Memory B cell (primary cell): ENCODE measurements around the gene LSAMP.

ENCODE experiments used
- ATAC-seq: fragments of 150-1000 bp; cut with Tn5 transposase; 2 replicates; pipeline ENCODE4 v1.10.0; 2021; ENCODE audit warnings: low read depth, mild to moderate bottlenecking, moderate library complexity
- DNase-seq, 2 donors: peaks; one replicate each; pipeline ENCODE4 v3.0.0; 2022; ENCODE audit warnings: low spot score in 2 of 2
- H3K27ac Mint-ChIP-seq: one replicate; pipeline ENCODE4 v1.8.0; 2022; ENCODE audit warnings: mild to moderate bottlenecking, moderate library complexity, mixed read lengths
- H3K27me3 Mint-ChIP-seq: one replicate; pipeline ENCODE4 v1.8.0; 2022; ENCODE audit warnings: mixed read lengths
- H3K36me3 Mint-ChIP-seq: one replicate; pipeline ENCODE4 v1.8.0; 2022; ENCODE audit warnings: mild to moderate bottlenecking, mixed read lengths
- H3K4me1 Mint-ChIP-seq: one replicate; pipeline ENCODE4 v1.8.0; 2022; ENCODE audit warnings: mixed read lengths
- H3K4me3 Mint-ChIP-seq: one replicate; pipeline ENCODE4 v1.8.0; 2022; ENCODE audit warnings: mild to moderate bottlenecking, moderate library complexity, mixed read lengths
- H3K9me3 Mint-ChIP-seq: one replicate; pipeline ENCODE4 v1.8.0; 2022; ENCODE audit warnings: mixed read lengths

The LSAMP gene

DNA sequence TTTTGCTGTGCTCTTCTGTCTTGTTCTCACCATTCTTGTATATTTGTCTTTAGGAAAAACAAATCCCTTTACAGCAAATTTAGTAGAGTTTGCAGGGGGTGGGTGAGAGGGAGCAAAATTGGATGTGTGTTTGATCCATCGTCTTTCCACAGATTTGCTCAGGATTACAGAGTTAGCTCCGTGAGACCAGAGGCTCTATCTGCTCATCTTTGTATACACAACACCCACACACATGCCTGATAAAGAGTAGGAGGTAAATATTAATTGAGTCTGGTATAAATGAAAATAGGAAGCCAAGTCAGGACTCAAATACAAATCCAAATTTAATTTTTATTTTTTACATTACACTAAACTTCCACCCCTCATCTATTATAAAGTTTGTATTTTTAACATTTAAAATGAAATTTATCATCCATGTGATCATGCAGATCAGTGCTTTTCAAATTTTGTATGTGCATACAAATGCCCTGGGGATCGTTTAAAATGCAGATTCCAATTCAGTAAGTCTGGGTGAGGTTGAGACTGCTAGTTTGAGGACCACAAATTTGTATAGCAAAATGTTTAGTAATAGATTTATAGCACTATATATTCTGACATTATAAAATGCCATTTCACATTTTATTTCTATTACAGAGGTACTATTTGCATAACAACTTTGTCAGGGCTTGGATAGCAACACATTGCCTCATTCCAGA is 326.7 kb downstream of the LSAMP start:
- no peak for ATAC-seq
- no peak overlapping the region for H3K4me3 Mint-ChIP-seq
- H3K27me3 Mint-ChIP-seq: no peaks in the 10 kb centered on the region
- no peak overlapping the region for H3K27ac Mint-ChIP-seq
- no peak for DNase-seq
- no peaks in the 10 kb centered on the region for H3K9me3 Mint-ChIP-seq
- H3K36me3 Mint-ChIP-seq: no peaks in the 10 kb centered on the region
- no peaks in the 10 kb centered on the region for H3K4me1 Mint-ChIP-seq

DNA sequence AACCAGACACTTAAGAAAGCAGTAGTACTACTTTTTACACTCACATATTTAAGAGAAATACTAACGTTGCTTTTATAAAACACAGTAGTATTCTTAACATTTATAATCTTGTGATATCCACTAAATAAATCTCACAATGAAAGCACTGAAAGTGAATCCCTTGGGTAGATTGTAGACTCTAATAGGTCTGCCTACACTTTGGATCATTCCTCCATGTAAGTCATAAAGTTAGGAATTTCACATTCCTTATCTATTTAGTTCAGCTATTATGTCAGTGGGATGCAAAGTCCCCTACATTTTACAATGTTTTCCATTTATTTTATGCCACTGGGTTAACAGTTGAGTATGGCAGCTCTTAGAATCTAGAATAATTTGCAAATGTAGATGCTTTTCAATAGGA is 330.7 kb downstream of the LSAMP start:
- DNase-seq: no peak
- Mint-ChIP-seq H3K36me3 (no peaks in the 10 kb centered on the region), H3K9me3 (no peaks in the 10 kb centered on the region), H3K27me3 (no peaks in the 10 kb centered on the region), H3K4me3 (no peak overlapping the region), H3K27ac (no peak overlapping the region), H3K4me1 (no peaks in the 10 kb centered on the region)
- no peak for ATAC-seq

DNA sequence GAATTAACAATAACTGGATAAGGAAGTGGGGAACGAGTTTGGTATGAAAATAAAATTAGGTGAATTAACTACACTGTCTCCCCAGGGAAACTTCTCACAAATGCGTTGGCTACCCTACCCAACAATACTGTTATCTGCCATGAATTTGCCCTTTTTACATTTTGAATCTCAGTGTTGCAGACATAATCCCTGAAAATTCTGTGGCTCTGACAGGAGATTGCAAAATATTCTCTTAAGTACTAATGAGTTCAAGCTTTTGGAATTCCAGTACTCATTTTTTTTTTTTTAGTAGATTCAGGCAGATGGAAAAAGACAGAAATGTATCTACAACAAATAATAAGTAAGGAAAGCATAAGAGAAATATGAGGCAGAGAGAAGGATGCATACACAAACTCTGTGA is 332.6 kb downstream of the LSAMP start:
- Mint-ChIP-seq H3K4me3 (no peak overlapping the region), H3K9me3 (no peaks in the 10 kb centered on the region), H3K27ac (no peak overlapping the region), H3K36me3 (no peaks in the 10 kb centered on the region), H3K27me3 (peaks cover 2% of the 10 kb centered on the region), H3K4me1 (no peaks in the 10 kb centered on the region)
- ATAC-seq (no peak), DNase-seq (no peak)

DNA sequence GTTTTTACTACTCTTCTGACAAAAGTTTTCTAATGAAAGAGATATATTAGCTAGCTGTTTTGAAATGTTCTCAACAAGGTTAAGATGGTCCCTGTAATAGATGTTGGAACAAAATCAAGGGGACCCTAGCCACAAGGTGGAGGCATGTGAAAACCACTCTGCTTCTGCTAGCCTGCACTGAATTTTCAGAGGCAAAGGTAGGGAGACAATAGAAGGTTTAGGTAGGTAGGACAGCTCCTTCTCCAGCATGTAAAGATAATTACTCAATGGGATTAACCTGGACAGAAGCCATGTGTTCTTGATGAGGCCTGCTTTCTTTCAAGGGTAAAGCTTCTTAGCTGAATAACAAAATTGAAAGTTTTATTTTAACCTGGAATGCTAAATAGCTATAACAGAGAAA is 333.5 kb downstream of the LSAMP start:
- H3K4me1 Mint-ChIP-seq: no peaks in the 10 kb centered on the region
- H3K27ac Mint-ChIP-seq: no peak overlapping the region
- peaks cover 2% of the 10 kb centered on the region for H3K27me3 Mint-ChIP-seq
- H3K4me3 Mint-ChIP-seq: no peak overlapping the region
- DNase-seq: no peak
- no peaks in the 10 kb centered on the region for H3K9me3 Mint-ChIP-seq
- no peaks in the 10 kb centered on the region for H3K36me3 Mint-ChIP-seq
- no peak for ATAC-seq

DNA sequence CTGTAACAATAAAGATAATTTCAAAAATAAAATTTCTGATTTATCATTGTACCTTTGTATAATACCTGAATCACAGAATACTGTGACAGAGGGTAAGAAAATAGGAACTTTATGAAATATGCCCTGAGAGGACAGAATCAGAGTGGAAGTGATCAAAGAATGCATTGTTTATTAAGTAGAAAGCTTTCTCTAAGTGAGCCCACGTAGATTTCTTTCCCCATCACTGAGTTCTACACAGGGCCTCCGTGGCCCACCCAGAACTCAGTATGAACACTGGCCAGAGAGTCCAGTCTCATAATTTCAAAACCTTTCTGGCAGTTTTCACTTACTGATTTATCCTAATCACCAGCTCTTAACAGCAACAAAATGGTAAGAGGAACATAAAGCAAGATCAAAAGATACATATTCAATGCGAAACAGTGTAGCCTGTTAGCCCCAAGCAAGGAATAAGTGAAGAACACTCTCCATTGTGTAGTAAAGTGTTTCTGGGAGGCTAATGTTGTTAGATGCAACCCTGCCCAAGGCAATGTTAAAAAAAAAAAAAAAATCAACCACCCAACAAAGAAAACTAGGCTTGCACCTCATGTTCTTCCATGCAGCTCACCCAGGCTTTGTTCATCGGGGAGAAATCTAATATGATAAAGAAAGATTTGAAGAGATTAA is 341.3 kb downstream of the LSAMP start:
- no peaks in the 10 kb centered on the region for H3K36me3 Mint-ChIP-seq
- H3K4me3 Mint-ChIP-seq: no peak overlapping the region
- H3K4me1 Mint-ChIP-seq: no peaks in the 10 kb centered on the region
- ATAC-seq (no peak), DNase-seq (no peak)
- H3K9me3 Mint-ChIP-seq: no peaks in the 10 kb centered on the region
- no peaks in the 10 kb centered on the region for H3K27me3 Mint-ChIP-seq
- H3K27ac Mint-ChIP-seq: no peak overlapping the region

DNA sequence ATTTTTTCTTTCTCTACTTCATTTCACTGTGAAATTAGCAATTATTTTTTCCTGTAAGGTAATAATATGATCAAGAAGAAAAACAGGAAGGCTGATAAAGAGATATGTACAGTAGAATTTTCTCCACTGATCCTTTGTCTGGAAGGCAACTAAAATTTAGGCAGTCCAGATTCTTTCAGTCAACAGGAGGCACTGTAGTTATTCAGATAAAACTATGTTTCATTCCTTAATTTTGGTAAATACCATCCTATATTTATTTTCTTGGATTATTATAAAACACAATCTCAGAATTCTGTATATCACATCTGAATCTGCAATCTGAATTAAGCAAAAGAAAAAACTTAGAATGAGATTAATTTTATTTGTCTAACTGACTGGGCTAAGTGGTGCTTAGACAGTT is 343.2 kb downstream of the LSAMP start:
- Mint-ChIP-seq H3K27me3 (no peaks in the 10 kb centered on the region), H3K36me3 (no peaks in the 10 kb centered on the region), H3K4me3 (no peak overlapping the region), H3K9me3 (no peaks in the 10 kb centered on the region), H3K27ac (no peak overlapping the region), H3K4me1 (no peaks in the 10 kb centered on the region)
- DNase-seq (no peak), ATAC-seq (no peak)

DNA sequence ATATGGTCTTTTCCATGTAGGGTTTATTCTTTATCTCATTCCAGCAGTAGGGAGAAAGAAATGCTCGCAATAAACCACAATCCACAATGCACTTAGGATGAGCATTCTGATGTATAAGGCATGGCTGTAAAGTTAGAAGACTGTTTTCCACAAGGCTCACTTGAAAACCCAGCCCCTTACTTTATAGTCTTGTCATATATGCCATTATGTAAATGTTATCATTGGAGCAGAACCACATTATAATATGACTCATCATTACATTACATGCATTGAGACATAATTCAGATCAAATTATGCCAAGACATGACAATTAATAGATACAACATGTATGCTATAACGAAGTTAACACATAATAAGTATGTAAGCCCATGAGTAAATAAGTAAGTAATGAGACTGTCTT is 348.1 kb downstream of the LSAMP start:
- DNase-seq (no peak), ATAC-seq (no peak)
- no peaks in the 10 kb centered on the region for H3K27me3 Mint-ChIP-seq
- no peak overlapping the region for H3K4me3 Mint-ChIP-seq
- no peak overlapping the region for H3K27ac Mint-ChIP-seq
- no peaks in the 10 kb centered on the region for H3K4me1 Mint-ChIP-seq
- no peaks in the 10 kb centered on the region for H3K36me3 Mint-ChIP-seq
- no peaks in the 10 kb centered on the region for H3K9me3 Mint-ChIP-seq

- DNase-seq: no peak
- no peak overlapping the region for H3K4me3 Mint-ChIP-seq
- H3K36me3 Mint-ChIP-seq: no peaks in the 10 kb centered on the region
- peaks cover 2% of the 10 kb centered on the region for H3K9me3 Mint-ChIP-seq
- H3K4me1 Mint-ChIP-seq: no peaks in the 10 kb centered on the region
- no peak overlapping the region for H3K27ac Mint-ChIP-seq
- ATAC-seq: no peak
- no peaks in the 10 kb centered on the region for H3K27me3 Mint-ChIP-seq
Measured at GRCh38 chr3:116096631-116097030, 348.7 kb downstream of the LSAMP start.

DNA sequence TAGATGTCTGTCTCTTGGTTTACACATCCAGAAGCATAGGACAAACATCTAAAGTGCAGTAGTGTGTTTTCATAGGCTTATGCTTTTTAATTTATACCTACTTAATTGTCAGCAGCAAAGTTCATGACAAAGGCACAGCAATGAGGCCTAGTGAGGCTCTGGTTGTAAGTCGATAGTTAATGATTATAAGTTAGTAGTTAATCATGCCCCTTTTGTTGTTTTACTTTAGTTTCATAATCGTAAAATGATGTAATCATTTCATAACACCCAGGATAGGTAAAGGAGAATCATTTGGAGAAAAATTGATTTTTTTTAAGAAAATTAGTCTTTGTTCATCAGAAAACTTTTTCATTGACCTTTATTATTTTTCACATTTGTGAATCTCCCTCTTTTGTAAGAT is 351.9 kb downstream of the LSAMP start:
- DNase-seq (no peak), ATAC-seq (no peak)
- H3K36me3 Mint-ChIP-seq: no peaks in the 10 kb centered on the region
- peaks cover 5% of the 10 kb centered on the region for H3K9me3 Mint-ChIP-seq
- no peaks in the 10 kb centered on the region for H3K27me3 Mint-ChIP-seq
- no peaks in the 10 kb centered on the region for H3K4me1 Mint-ChIP-seq
- no peak overlapping the region for H3K4me3 Mint-ChIP-seq
- no peak overlapping the region for H3K27ac Mint-ChIP-seq

DNA sequence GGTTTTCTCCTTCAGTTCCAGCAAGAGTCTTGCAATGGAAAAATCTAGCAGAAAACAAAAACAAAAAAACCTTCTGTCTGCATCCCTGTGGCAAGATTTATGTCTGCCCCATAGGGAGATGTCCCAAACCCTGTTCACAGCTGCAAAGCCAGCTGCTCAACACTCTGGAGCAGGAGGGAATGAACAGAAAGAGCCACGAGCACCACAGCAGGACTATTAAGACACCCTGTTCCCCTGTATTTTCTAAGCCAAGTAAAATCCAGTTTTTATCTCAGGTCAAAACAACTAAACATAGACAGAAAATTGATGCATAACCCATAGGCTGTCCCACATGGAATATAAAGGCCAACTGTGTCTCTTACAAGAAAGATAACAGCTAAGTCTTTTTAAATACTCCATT is 357.9 kb downstream of the LSAMP start:
- peaks cover 5% of the 10 kb centered on the region for H3K9me3 Mint-ChIP-seq
- no peaks in the 10 kb centered on the region for H3K27me3 Mint-ChIP-seq
- H3K27ac Mint-ChIP-seq: no peak overlapping the region
- ATAC-seq (no peak), DNase-seq (no peak)
- no peak overlapping the region for H3K4me3 Mint-ChIP-seq
- no peaks in the 10 kb centered on the region for H3K4me1 Mint-ChIP-seq
- H3K36me3 Mint-ChIP-seq: no peaks in the 10 kb centered on the region

DNA sequence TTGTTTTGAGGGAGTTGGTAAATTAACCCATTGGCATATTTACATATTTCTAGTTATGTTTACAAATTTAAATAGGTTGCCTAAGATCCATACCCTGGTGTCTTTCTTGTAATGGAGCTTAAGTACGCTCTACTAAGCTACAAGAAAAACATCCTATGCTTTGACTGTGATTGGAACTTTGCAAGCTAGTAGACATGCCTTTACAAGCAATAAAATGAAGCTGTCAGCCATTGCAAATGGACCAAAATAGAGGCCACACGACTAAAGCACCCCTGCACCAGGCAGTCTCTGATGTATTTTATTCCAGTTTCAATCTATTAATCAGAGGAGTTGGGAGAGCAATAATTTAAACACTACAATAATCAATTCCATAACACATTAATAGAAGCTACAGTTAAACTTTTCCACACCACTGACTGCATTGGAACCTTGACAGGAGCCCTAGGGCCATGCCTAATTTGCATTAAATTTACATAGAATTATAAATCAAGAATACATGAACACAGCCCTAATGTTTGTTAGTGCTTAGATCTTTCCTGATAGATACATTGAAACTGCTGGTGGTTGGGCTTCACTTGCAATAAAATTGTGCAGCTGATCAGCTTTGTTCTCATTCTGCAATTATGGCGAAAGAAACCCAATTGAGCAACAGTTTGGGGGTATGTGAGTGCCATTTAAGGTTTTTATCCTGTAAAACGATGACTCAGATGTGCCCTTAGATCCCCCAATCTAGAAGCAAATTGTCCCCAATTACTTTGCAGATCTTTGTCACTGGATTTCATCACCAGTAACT is 360.1 kb downstream of the LSAMP start:
- no peaks in the 10 kb centered on the region for H3K4me1 Mint-ChIP-seq
- peaks cover 1% of the 10 kb centered on the region for H3K27me3 Mint-ChIP-seq
- no peaks in the 10 kb centered on the region for H3K9me3 Mint-ChIP-seq
- no peak overlapping the region for H3K27ac Mint-ChIP-seq
- no peak overlapping the region for H3K4me3 Mint-ChIP-seq
- DNase-seq (no peak), ATAC-seq (no peak)
- H3K36me3 Mint-ChIP-seq: no peaks in the 10 kb centered on the region

- DNase-seq: no peak
- no peaks in the 10 kb centered on the region for H3K36me3 Mint-ChIP-seq
- ATAC-seq: no peak
- H3K27ac Mint-ChIP-seq: no peak overlapping the region
- H3K4me1 Mint-ChIP-seq: no peaks in the 10 kb centered on the region
- no peak overlapping the region for H3K4me3 Mint-ChIP-seq
- peaks cover 4% of the 10 kb centered on the region for H3K27me3 Mint-ChIP-seq
- H3K9me3 Mint-ChIP-seq: no peaks in the 10 kb centered on the region
Measured at GRCh38 chr3:116083683-116084082, 361.6 kb downstream of the LSAMP start.

DNA sequence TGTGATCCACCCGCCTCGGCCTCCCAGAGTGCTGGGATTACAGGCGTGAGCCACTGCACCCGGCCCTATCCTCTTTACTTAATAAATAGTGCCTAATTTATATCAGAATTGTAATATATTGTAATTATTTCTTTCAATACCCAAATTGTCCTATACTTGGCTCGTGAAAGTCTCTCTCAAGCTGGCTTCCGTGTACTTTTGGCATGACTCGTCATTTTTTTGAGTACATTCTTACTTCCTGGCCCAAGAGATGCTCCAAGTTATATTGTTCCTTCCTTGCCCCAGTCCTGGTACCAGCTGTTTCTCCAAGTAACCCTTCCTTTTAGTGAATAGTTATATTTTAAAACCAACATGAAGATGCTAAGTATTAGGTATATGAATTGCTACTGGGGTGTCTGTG is 366.7 kb downstream of the LSAMP start:
- no peaks in the 10 kb centered on the region for H3K36me3 Mint-ChIP-seq

GRCh38 chr3:116077557-116077956 is 367.7 kb downstream of the LSAMP start:
- Mint-ChIP-seq H3K9me3 (no peaks in the 10 kb centered on the region), H3K27me3 (peaks cover 4% of the 10 kb centered on the region), H3K4me1 (no peaks in the 10 kb centered on the region), H3K27ac (no peak overlapping the region), H3K4me3 (no peak overlapping the region), H3K36me3 (no peaks in the 10 kb centered on the region)
- no peak for ATAC-seq
- no peak for DNase-seq

More for the DNA sequence above, 366.7 kb downstream of the LSAMP start:
- Mint-ChIP-seq H3K4me1 (no peaks in the 10 kb centered on the region), H3K27me3 (peaks cover 4% of the 10 kb centered on the region), H3K27ac (no peak overlapping the region), H3K4me3 (no peak overlapping the region), H3K9me3 (no peaks in the 10 kb centered on the region)
- no peak for DNase-seq
- ATAC-seq: no peak
